Testis (tissue), 2 donors: ENCODE results near the gene THSD7A.

Source experiments
- CTCF ChIP-seq, 3 experiments: fragments of 450-650 bp in 2 of 3; fragments of 200-600 bp in 1 of 3; sonication (generic) in 1 of 3; IDR thresholded peaks; one replicate each; pipeline ENCODE4 v1.5.1; 2016 to 2019; ENCODE audit warnings: antibody characterized with exemption in 3 of 3, mild to moderate bottlenecking in 2 of 3, moderate library complexity in 1 of 3
- POLR2A ChIP-seq: fragments of 450-650 bp; IDR thresholded peaks from one replicate; pipeline ENCODE4 v1.6.1; 2017; ENCODE audit warnings: antibody characterized with exemption, mild to moderate bottlenecking, moderate library complexity

- no peak for TF ChIP-seq CTCF (IDR thresholded peaks at IDR 0.05)
- TF ChIP-seq POLR2A = no peak
Measured at GRCh38 chr7:11625669-11626068, 206.3 kb downstream of the THSD7A start.
